ENCODE data around the gene FAM228A.
"Not testable (repeated sequence)": the region's sequence is repeated elsewhere in the genome, so short reads cannot be mapped to it uniquely, and the experiment has no call there.

Gene FAM228A

GRCh38 chr2:24182507-24182906 lies 7.7 kb downstream of the FAM228A start:
- in situ Hi-C loops (cut with HindIII; ENCODE audit: low sequenced_read_pairs), result no loop called here
- no peak overlapping the region for H3K4me3 ChIP-seq (ENCODE audit: low read depth, low read length)
- no peak for DNase-seq (ENCODE audit: low read depth)
- TF ChIP-seq CTCF (IDR thresholded peaks at IDR 0.05; ENCODE audit: low read depth, low read length, missing control alignments), result no peak

GRCh38 chr2:24183366-24184069 lies 8.7 kb downstream of the FAM228A start:
- no peak overlapping the region for H3K4me3 ChIP-seq (ENCODE audit: low read depth, low read length)
- in situ Hi-C loops (cut with HindIII; ENCODE audit: low sequenced_read_pairs), result no loop called here
- no peak for DNase-seq (ENCODE audit: low read depth)
- TF ChIP-seq CTCF (IDR thresholded peaks at IDR 0.05; ENCODE audit: low read depth, low read length, missing control alignments), result no peak

GRCh38 chr2:24189551-24189950 lies 14.7 kb downstream of the FAM228A start:
- no peak for DNase-seq (ENCODE audit: low read depth)
- in situ Hi-C loops (cut with HindIII; ENCODE audit: low sequenced_read_pairs), result no loop called here
- no peak for TF ChIP-seq CTCF (IDR thresholded peaks at IDR 0.05; ENCODE audit: low read depth, low read length, missing control alignments)
- H3K4me3 ChIP-seq (ENCODE audit: low read depth, low read length), result no peak overlapping the region

GRCh38 chr2:24190503-24190902 lies 15.7 kb downstream of the FAM228A start:
- H3K4me3 ChIP-seq (ENCODE audit: low read depth, low read length), result no peak overlapping the region
- no peak for TF ChIP-seq CTCF (IDR thresholded peaks at IDR 0.05; ENCODE audit: low read depth, low read length, missing control alignments)
- in situ Hi-C loops (cut with HindIII; ENCODE audit: low sequenced_read_pairs), result no loop called here
- no peak for DNase-seq (ENCODE audit: low read depth)

GRCh38 chr2:24191156-24191555 lies 16.3 kb downstream of the FAM228A start:
- in situ Hi-C loops (cut with HindIII; ENCODE audit: low sequenced_read_pairs), result no loop called here
- DNase-seq (ENCODE audit: low read depth), result no peak
- no peak for TF ChIP-seq CTCF (IDR thresholded peaks at IDR 0.05; ENCODE audit: low read depth, low read length, missing control alignments)
- no peak overlapping the region for H3K4me3 ChIP-seq (ENCODE audit: low read depth, low read length)

GRCh38 chr2:24191848-24192247 lies 17.0 kb downstream of the FAM228A start:
- DNase-seq (ENCODE audit: low read depth), result no peak
- in situ Hi-C loops (cut with HindIII; ENCODE audit: low sequenced_read_pairs), result no loop called here
- no peak for TF ChIP-seq CTCF (IDR thresholded peaks at IDR 0.05; ENCODE audit: low read depth, low read length, missing control alignments)
- no peak overlapping the region for H3K4me3 ChIP-seq (ENCODE audit: low read depth, low read length)

- in situ Hi-C loops (cut with HindIII; ENCODE audit: low sequenced_read_pairs); DNase-seq (ENCODE audit: low read depth); H3K4me3 ChIP-seq (ENCODE audit: low read depth, low read length): not testable (repeated sequence)
These were observed 22.4 kb downstream of the FAM228A start for GRCh38 chr2:24197213-24197612.

All from astrocyte of the cerebellum (primary cell).